NAMALWA (cell line): ENCODE data around the gene CCDC85B.

Experiments
- DNase-seq: peaks from one replicate; pipeline ENCODE4 v3.0.0-alpha.2; 2015; ENCODE audit warnings: low spot score

Gene CCDC85B

GRCh38 chr11:65934014-65934413 lies 43.5 kb downstream of the CCDC85B start:
- DNase-seq = no peak

DNA sequence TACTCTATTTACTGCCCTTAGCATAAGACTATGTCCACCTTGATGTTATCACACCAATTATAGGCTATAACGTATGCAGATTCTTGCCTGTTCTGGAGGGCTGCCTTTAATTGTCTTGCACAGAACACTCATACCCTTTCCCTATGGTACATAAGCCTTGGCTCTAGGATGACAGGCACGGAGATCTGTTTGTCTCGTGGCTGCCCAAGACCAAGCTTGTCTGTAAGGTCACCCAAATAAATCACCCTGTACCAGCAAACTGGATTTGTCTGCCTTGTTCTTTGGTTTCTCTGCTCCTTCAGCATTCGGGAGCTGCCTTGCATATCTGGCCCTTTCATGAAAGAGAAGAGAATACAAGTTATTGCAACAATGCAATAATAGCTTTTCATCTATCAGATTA lies 47.3 kb downstream of the CCDC85B start:
- DNase-seq = no peak
